Activated naive CD4-positive, alpha-beta T cell treated with anti-CD3 and anti-CD28 coated beads, Interleukin-2, amount 50 U/mL, for 72 hours (primary cell): ENCODE measurements around the gene TMSB15A. TPM values are rescaled to one million over a fixed set of nuclear protein-coding genes. Genes with fewer than 3 reads are reported as not detected.
"Not testable (repeated sequence)": the region's sequence is repeated elsewhere in the genome, so short reads cannot be mapped to it uniquely, and the experiment has no call there.

ENCODE experiments used
- ATAC-seq, 2 donors: fragments of 150-1000 bp; cut with Tn5 transposase; 2 replicates each; pipeline ENCODE4 v1.10.0; 2021; ENCODE audit warnings: mild to moderate bottlenecking in 2 of 2, moderate library complexity in 2 of 2
- DNase-seq, 2 donors: peaks; one replicate each; pipeline ENCODE4 v3.0.0; 2021 to 2022; ENCODE audit warnings: low spot score in 2 of 2
- H3K27ac Mint-ChIP-seq, 2 donors: one replicate each; pipeline ENCODE4 v1.8.0; 2022; ENCODE audit warnings: mild to moderate bottlenecking in 2 of 2, mixed read lengths in 2 of 2
- H3K36me3 Mint-ChIP-seq, 2 donors: one replicate each; pipeline ENCODE4 v1.8.0; 2022; ENCODE audit warnings: mixed read lengths in 2 of 2
- H3K9me3 Mint-ChIP-seq, 2 donors: one replicate each; pipeline ENCODE4 v1.8.0; 2022; ENCODE audit warnings: mixed read lengths in 2 of 2
- total RNA-seq, 2 donors: library from RNA; stranded (reverse); gene quantifications; one replicate each; pipeline ENCODE4 v1.2.3, GENCODE V29; 2022

TMSB15A gene
- total RNA-seq: 1 to 10 TPM in 1 of 2 donors, under 1 TPM in 1; 0.51 to 2.4 TPM

DNA sequence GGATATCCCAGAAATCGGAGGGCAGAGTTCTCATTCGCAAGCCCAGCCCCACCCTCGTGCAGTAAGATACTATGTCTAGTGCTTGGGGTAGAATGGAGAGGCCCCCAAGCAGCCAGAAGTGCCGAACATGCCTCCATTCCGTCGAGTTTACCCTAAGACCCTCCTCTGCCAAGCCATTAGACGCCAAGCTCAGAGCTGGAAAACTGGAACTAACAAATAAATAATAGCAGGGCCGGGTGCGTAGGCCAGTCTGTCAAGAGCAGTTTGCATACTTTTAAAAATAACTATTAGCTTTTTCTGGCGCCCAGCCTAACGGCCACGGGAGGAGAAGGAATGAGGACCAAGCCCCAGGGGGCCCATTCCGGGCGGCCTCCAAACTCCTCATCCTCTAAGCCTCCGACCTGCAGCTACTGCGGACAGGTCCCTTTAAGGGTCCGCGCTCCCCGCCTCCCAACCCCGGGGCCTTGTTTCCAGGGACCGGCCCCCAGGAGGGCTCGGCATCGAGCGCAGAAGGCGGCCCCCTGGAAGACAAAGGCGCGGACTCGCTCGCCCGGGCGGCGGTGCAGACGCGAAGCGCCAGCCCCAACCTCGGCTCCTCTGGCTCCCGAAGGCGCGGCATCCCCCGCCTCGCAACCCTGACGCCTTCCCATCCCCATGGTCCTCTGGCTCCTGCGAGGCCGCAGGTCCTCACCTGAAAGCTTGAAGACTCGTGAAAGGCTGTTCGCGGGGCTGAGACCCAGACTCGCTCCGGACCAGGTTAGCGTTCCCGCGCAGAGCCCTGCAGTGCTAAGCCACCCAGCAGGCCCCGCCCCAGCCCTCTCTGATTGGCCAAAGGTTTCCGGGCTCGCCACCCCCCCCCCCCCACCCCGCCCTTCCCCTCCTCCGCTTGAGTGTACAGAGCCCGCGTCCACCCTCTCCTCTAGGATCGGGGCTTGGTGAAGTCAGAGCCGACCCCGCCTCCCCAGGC lies at the start of gene TMSB15A:
TMSB15A (minus strand) TSS at position 765 of the 967 bp plus-strand sequence.
- DNase-seq (peak; percentile 53 to 57), ATAC-seq (peak; percentile 97)
- H3K27ac Mint-ChIP-seq: no peak within 1 kb of the TSS
- no peaks in the 10 kb centered on the region for H3K9me3 Mint-ChIP-seq
- no peaks in the 10 kb centered on the region for H3K36me3 Mint-ChIP-seq

DNA sequence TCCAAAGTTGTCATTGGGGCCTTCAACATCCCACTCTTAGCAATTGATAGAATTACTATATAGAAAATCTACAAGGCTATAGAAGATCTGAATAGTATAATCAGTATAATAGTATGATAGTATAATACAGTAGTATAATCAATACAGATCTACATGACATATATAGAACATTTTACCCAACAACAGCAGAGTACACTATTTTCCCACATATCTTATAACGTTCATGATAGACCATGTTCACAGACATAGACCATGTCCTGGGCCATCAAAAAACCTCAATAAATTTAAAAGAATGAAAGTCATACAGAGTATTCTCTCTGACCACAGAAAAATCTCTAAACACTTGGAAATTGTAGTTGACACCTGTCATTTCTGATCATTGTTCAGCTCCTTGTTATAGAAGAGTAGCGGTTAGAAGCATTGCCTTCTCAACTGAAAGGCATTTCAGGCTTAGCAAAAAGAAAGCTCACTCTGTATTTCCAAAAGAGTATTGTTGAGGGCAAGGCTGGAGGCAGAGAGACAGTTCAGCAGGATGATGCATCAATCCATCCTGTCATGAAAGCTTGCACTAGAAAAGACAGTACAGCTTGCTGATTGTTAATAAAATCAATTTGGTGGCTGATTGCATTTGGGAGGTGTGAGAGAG lies 44.0 kb upstream of the TMSB15A start:
- peak; percentile 49 to 72 for ATAC-seq
- no peaks in the 10 kb centered on the region for H3K9me3 Mint-ChIP-seq
- no peaks in the 10 kb centered on the region for H3K36me3 Mint-ChIP-seq
- no peak for DNase-seq
- H3K27ac Mint-ChIP-seq: no peak overlapping the region

DNA sequence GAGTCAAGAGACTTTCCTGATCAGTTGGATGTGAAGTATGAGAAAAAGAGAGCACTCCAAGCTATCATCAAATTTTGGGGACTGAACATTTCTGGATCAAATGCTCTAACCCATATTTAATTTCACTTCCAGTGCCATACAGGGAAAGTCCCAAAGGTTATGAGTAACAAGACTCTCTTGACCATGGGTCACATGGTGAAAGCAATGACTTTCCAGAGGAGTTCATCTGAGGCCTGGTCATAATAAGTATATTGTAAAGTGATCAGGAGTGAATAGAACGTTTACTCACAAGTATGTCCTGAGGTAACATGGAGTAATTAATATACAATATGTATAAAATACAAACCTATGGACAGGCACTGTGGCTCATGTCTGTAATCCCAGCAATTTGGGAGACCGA lies 42.1 kb upstream of the TMSB15A start:
- DNase-seq (no peak), ATAC-seq (peak; percentile 11 to 76)

DNA sequence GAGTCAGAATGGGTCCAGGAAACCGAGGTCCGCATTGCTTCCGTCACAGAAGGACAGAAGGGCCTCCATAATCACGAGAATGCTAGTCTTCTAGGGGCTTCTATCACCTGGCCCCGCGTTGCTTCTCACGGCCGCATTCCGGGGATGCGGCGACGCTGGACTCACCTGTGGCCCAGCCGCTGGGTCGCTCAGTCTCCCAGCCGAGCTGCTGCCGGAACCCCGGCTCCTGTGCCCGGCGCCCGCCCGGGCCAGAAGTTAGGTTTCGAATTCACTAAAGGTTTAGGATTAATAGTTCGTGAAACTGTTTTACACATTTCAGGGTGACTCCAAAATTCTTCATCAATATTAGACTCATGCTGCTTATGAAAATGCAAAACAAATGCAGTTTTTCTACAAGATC lies 31.7 kb upstream of the TMSB15A start:
- Mint-ChIP-seq H3K36me3 (peaks cover 0 to 4% of the 10 kb centered on the region in 2 donors), H3K27ac (no peak overlapping the region), H3K9me3 (no peaks in the 10 kb centered on the region)
- ATAC-seq (no peak), DNase-seq (no peak)

More for the DNA sequence above, 42.1 kb upstream of the TMSB15A start:
- Mint-ChIP-seq H3K36me3 (no peaks in the 10 kb centered on the region), H3K9me3 (no peaks in the 10 kb centered on the region), H3K27ac (no peak overlapping the region)

DNA sequence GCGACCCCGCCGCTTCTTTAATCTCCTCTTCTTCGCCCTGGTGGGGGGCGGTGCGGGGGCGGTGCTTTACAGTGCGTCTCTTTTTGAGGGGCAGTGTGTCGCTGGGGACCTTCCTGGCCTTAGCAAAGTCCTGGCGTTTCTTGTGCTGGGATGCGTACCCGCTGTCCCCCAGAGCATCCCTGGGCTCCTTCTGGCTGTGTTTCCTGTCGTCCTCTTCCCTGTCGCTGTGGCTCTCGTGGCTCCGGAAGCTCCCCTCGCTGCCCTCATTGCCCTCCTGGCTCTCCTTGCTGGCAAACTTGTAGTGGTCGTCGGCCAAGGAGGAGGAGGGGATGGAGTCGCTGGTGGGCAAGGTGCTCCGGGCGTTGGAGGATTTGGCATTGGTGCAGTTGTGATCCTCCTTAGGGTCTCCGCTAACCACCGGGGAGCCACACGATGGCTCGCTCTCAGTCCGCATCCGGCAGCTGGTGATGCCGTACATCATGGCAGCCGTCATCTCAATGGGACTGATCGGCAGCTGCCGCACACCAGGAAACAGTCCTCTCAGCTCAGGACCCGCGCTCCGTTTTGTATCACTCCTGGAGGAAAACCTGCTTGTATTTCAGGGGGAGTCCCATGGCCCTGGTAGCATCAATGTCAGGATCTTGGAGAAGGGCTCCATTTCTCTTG lies 30.4 kb upstream of the TMSB15A start:
- no peak for DNase-seq
- H3K27ac Mint-ChIP-seq: peak overlapping the region; percentile 56 to 65
- peak; percentile 46 to 54 for ATAC-seq
- peaks cover 0 to 4% of the 10 kb centered on the region in 2 donors for H3K36me3 Mint-ChIP-seq
- H3K9me3 Mint-ChIP-seq: no peaks in the 10 kb centered on the region

DNA sequence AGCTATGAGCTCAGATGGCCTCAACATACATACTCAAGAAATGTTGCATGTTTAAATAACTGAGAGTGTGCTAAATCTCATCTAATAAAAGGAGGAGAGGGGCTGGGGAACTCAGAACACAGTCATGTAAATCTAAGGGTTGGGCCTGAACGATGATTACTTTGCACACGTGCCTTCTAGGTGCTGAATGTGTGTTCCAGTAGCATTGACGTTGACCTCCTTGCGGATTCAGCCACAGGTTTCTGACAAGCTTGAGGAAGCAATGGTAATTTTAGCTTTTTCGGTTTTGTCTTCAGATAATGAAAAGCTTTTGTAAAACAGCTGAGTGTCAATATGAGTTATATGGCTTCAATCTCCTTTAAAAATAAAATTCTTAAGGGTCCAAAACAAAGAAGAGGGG lies 29.6 kb upstream of the TMSB15A start:
- H3K9me3 Mint-ChIP-seq: not testable (repeated sequence)

DNA sequence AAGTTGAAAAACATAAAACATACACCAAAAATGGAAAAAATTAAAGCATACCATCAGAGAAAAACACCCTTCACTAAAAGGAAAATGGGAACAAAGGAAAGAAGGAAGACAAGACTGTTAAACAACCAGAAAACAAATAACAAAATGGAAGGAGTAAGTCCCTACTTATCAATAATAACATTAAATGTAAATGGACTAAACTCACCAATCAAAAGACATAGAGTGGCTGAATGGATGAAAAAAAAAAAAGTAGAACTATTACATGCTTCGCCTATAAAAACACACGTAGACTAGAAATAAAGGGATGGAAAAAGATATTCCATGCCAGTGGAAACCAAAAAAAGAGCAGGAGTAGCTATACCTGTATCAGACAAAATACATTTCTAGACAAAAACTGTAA lies 19.4 kb upstream of the TMSB15A start:
- H3K27ac Mint-ChIP-seq: no peak overlapping the region
- H3K36me3 Mint-ChIP-seq: no peaks in the 10 kb centered on the region
- H3K9me3 Mint-ChIP-seq: no peaks in the 10 kb centered on the region
- ATAC-seq: no peak
- DNase-seq: no peak

More for the DNA sequence above, 29.6 kb upstream of the TMSB15A start:
- not testable (repeated sequence) for H3K36me3 Mint-ChIP-seq, H3K27ac Mint-ChIP-seq, DNase-seq, ATAC-seq

DNA sequence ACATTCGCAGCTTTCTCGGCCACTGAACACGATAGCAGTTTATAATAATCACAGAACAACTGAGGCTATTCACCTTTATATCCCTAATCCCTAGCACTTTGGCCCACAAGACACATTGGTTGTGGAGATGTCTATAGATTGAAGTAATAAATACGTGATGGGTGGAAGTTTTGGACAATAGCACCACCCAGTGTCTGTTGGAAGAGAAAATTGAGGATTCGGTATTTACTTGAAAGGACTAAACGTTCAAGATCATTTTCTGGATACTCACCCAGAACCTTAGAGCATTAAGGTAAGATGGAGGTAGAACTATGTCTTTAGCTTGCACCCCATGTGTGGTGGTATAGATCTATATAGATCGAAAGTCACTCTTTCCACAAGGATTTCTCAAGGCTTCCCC lies 787 bp upstream of the TMSB15A start:
- no peak for ATAC-seq
- Mint-ChIP-seq H3K9me3 (no peaks in the 10 kb centered on the region), H3K36me3 (no peaks in the 10 kb centered on the region), H3K27ac (no peak overlapping the region)
- no peak for DNase-seq

DNA sequence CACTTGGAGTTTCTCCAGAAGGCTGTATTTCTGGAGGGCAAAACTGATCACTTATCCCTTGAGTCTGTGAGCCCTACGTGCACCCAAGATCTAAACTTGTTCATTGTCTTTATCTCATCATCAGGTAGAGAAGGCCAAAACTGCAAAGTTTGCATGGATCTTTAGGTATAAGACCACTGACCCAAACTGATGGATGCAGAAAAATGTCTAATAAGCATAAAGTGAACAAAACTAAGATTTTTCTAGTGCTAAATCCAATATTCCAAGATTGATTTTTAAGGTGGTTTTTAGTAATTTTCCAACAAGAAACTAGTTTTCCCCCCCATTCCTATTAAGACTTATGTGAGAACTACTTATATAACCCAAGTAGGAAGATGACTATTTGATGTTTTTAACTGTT lies 2.0 kb downstream of the TMSB15A start:
- Mint-ChIP-seq H3K36me3 (no peaks in the 10 kb centered on the region), H3K9me3 (no peaks in the 10 kb centered on the region), H3K27ac (no peak overlapping the region)
- no peak for ATAC-seq
- DNase-seq: no peak

DNA sequence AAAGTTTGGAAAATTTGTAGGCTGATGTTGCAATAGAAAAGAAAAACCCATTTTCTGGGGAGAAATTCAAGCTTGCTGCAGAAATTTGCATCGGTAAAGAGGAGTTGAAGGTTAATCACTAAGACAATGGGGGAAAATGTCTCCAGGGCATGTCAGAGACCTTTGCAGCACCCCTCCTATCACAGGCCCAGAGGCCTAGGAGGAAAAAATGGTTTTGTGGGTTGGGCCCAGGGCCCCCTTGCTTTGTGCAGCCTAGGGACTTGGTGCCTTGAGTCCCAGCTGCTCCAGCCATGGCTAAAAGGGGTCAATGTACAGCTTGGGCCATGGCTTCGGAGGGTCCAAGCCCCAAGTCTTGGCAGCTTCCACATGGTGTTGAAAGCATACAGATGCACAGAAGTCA lies 17.8 kb downstream of the TMSB15A start:
- no peak overlapping the region for H3K27ac Mint-ChIP-seq
- H3K9me3 Mint-ChIP-seq: no peaks in the 10 kb centered on the region

DNA sequence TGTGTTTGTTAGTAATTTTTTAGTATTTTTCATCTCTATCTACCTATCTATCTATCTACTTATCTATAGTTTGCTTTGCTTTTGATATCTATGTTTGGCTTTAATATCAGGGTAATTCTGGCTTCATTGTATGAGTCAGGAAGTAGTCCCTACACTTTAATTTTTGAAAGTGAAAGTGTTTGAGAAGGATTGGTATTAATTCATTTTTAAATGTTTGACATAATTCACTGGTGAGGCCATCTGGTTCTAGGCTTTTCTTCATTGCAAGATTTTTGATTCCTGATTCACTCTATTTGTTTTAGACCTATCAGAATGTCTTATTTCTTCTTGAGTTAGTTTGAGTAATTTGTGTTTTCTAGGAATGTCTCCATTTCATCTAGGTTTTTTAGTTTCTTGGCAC lies 24.8 kb downstream of the TMSB15A start:
- Mint-ChIP-seq H3K36me3 (no peaks in the 10 kb centered on the region), H3K9me3 (no peaks in the 10 kb centered on the region), H3K27ac (no peak overlapping the region)
- ATAC-seq: no peak
- DNase-seq: no peak

More for the DNA sequence above, 17.8 kb downstream of the TMSB15A start:
- DNase-seq: no peak
- H3K36me3 Mint-ChIP-seq: peaks cover 0 to 6% of the 10 kb centered on the region in 2 donors
- no peak for ATAC-seq

DNA sequence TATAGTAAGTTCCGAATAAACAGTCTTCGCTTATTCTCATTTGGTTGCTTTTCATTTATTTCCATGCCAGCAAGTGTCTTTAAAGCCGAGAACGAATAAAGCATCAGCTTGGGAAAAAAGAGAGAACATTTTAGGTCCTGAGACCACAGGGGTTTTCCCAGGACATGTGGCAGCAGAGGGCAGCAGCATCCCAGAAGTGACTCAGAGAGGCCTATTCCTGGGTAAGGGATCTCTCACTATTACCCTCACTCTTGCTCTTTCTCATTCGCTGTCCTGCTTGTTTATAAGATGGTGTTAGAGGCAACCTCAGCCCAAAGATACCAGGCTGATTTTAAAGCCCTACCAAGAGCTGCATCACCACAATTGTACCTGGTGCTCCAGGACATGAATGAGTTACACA lies 37.8 kb downstream of the TMSB15A start:
- ATAC-seq: peak in 1 of 2 donors; percentile 39
- not testable (repeated sequence) for H3K36me3 Mint-ChIP-seq, H3K9me3 Mint-ChIP-seq, H3K27ac Mint-ChIP-seq, DNase-seq

DNA sequence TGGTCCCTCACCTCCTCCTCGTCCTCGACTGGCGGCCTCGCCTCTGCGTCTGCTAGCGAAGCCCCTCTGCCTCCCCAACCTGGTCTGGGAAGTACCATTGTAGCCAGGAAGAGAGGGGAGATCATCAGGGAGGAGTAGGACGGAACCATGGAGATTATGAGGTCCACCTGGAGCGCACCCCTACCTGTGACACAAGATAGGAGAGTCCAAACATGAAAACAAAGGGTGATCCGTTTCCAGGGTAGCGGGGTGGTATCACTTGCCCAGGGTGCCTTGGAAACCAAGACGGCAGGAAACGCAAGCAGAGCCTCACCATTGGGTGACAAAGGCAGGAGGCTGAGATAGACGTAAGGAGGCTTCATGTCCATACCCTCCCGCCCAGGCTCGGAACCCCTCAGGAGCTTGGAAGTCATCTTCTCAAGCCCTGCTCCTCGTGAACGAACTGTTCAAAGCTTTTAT lies 44.7 kb downstream of the TMSB15A start, which contains the start of gene TCP11X2:
TCP11X2 (minus strand) TSS at position 51 of the 459 bp plus-strand sequence.
- not testable (repeated sequence) for H3K36me3 Mint-ChIP-seq, ATAC-seq, H3K27ac Mint-ChIP-seq, DNase-seq, H3K9me3 Mint-ChIP-seq

DNA sequence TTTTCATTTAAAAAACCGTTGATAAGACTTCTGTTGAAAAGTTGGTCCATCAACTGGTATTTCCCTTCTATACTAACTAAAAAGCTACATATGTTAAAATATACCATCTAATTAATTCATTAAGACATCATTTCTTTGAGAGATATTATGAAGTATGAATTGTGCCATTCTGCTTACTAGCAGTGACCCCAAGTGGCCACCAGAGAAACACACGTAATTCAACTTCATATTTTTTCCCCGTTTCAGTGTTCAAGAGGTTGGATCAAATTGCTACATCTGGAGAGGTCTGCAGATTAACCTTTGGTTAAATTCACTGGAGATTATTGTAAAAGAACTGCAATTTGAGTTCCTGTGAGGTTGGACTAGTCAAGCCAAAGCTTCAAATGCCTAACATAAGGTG lies 46.3 kb downstream of the TMSB15A start:
- not testable (repeated sequence) for H3K36me3 Mint-ChIP-seq, ATAC-seq, DNase-seq, H3K27ac Mint-ChIP-seq, H3K9me3 Mint-ChIP-seq
